Esophagus muscularis mucosa (tissue), 4 donors: ENCODE data around the gene ZNF862.

Experiments used
- EP300 ChIP-seq: sonication (generic); formaldehyde crosslinking; IDR thresholded peaks from one replicate; pipeline ENCODE4 v1.6.1; 2017; ENCODE audit warnings: antibody characterized with exemption
- POLR2A ChIP-seq: fragments of 450-650 bp; IDR thresholded peaks from one replicate; pipeline ENCODE4 v1.6.1; 2017; ENCODE audit warnings: antibody characterized with exemption, moderate library complexity, mild to moderate bottlenecking, low read depth
- POLR2AphosphoS5 ChIP-seq, 2 donors: sonication (generic); formaldehyde crosslinking; IDR thresholded peaks; one replicate each; pipeline ENCODE4 v1.6.1; 2017; ENCODE audit warnings: antibody characterized with exemption in 2 of 2
- TF ChIP-seq, protein P1 (sequence below), 3 experiments: fragments of 200-600 bp in 2 of 3; fragments of 450-650 bp in 1 of 3; sonication (generic) in 2 of 3; IDR thresholded peaks; one replicate each; pipeline ENCODE4 v1.5.1; 2017 to 2019; ENCODE audit warnings: antibody characterized with exemption in 3 of 3, mild to moderate bottlenecking in 2 of 3, moderate library complexity in 1 of 3

DNA sequence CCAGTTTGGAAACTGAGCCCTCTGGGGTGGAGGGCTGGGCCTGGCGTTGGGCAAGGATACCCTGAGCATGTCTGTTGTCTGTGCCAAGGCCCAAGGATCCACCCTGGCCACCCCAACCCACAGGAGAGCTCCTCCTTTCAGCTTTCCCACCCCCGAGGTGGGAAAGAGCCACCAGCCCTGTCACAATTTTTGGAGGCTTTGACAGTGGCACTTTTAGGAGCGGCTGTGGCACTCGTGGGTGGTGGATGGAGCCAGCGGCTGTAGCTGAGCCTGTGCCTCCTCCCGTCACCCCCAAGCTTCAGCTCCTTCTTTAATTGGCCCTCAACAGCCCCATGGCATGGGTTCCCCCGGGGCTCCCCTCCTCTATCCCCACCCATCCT, 18.2 kb upstream of the ZNF862 start:
- TF ChIP-seq, protein P1, sequence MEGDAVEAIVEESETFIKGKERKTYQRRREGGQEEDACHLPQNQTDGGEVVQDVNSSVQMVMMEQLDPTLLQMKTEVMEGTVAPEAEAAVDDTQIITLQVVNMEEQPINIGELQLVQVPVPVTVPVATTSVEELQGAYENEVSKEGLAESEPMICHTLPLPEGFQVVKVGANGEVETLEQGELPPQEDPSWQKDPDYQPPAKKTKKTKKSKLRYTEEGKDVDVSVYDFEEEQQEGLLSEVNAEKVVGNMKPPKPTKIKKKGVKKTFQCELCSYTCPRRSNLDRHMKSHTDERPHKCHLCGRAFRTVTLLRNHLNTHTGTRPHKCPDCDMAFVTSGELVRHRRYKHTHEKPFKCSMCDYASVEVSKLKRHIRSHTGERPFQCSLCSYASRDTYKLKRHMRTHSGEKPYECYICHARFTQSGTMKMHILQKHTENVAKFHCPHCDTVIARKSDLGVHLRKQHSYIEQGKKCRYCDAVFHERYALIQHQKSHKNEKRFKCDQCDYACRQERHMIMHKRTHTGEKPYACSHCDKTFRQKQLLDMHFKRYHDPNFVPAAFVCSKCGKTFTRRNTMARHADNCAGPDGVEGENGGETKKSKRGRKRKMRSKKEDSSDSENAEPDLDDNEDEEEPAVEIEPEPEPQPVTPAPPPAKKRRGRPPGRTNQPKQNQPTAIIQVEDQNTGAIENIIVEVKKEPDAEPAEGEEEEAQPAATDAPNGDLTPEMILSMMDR (IDR thresholded peaks at IDR 0.05): no peak
- TF ChIP-seq POLR2AphosphoS5 (IDR thresholded peaks at IDR 0.05) (no peak), POLR2A (no peak), EP300 (no peak)
